Measurements from ENCODE around the gene IMPDH2.

The IMPDH2 gene

DNA sequence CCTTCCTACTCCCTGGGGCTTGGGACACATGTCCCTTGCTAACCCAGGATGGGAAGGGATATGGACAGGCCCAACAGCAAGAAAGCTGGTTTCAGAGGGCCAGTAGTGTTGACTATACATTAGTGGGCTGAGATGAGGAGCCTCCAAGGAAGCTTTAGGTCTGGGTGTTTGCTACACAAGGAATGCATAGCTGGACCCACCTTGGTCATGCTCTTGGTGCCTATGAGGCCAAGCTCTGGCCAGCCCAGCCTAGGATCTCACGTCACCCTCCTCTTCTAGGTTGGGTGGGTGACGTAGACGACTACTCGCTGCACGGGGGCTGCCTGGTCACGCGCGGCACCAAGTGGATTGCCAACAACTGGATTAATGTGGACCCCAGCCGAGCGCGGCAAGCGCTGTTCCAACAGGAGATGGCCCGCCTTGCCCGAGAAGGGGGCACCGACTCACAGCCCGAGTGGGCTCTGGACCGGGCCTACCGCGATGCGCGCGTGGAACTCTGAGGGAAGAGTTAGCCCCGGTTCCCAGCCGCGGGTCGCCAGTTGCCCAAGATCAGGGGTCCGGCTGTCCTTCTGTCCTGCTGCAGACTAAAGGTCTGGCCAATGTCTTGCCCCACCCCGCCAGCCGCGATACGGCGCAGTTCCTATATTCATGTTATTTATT lies 22.7 kb downstream of the IMPDH2 start:
- DNase-seq (ENCODE audit: low read depth) = peak; percentile 19
- TF ChIP-seq, protein P1, sequence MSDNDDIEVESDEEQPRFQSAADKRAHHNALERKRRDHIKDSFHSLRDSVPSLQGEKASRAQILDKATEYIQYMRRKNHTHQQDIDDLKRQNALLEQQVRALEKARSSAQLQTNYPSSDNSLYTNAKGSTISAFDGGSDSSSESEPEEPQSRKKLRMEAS (IDR thresholded peaks at IDR 0.05; ENCODE audit: low read depth, low read length) = no peak
- TF ChIP-seq, protein P2, sequence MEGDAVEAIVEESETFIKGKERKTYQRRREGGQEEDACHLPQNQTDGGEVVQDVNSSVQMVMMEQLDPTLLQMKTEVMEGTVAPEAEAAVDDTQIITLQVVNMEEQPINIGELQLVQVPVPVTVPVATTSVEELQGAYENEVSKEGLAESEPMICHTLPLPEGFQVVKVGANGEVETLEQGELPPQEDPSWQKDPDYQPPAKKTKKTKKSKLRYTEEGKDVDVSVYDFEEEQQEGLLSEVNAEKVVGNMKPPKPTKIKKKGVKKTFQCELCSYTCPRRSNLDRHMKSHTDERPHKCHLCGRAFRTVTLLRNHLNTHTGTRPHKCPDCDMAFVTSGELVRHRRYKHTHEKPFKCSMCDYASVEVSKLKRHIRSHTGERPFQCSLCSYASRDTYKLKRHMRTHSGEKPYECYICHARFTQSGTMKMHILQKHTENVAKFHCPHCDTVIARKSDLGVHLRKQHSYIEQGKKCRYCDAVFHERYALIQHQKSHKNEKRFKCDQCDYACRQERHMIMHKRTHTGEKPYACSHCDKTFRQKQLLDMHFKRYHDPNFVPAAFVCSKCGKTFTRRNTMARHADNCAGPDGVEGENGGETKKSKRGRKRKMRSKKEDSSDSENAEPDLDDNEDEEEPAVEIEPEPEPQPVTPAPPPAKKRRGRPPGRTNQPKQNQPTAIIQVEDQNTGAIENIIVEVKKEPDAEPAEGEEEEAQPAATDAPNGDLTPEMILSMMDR (IDR thresholded peaks at IDR 0.05; ENCODE audit: low read depth, low read length) = no peak
- no peak for TF ChIP-seq POLR2A (IDR thresholded peaks at IDR 0.05; ENCODE audit: extremely low read depth, insufficient read length)
- TF ChIP-seq MYC (IDR thresholded peaks at IDR 0.05; ENCODE audit: low read depth, low read length) = no peak
- H3K4me3 ChIP-seq (ENCODE audit: low read depth, low read length) = peak overlapping the region; percentile 80

DNA sequence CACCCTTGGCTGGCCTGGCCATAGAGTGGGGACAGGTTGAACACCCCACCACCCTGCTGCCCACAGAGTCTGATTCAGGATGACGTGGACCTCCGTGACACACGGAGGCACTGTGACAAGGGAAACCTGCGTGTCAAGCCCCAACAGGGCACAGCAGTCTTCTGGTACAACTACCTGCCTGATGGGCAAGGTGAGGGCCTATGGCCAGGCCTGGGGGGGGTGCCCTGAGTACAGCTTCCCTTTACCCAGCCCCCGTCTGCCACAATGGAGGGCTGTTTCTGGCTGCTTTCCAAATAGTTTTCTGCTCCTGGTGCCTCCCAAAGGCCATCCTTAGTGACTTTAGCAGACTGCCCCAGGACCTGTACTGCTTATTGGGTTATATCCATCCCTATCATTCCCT lies 23.2 kb downstream of the IMPDH2 start:
- no peak for DNase-seq (ENCODE audit: low read depth)
- TF ChIP-seq MYC (IDR thresholded peaks at IDR 0.05; ENCODE audit: low read depth, low read length) (no peak), POLR2A (IDR thresholded peaks at IDR 0.05; ENCODE audit: extremely low read depth, insufficient read length) (no peak)
- TF ChIP-seq, protein P2 (IDR thresholded peaks at IDR 0.05; ENCODE audit: low read depth, low read length) = no peak
- TF ChIP-seq, protein P1 (IDR thresholded peaks at IDR 0.05; ENCODE audit: low read depth, low read length) = no peak
- no peak overlapping the region for H3K4me3 ChIP-seq (ENCODE audit: low read depth, low read length)

DNA sequence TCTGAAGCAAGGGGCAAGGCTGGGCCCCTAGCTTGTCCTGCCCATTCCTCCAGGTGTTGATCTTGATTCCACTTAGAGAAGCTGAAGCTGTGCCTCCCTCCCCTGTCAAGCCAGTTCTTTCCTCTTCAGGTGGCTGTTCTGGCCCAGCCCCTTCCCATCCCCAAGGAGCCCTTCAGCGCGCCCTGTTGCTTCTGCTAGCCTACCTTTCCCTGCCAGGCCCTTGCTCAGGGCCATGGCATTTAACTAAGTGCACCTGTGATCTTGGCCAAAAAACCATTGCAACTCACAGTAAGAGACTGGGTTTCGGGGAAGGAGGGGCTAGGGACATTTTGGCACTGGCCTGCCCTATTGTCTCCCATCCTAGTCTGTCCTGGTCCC lies 23.9 kb downstream of the IMPDH2 start:
- TF ChIP-seq MYC (IDR thresholded peaks at IDR 0.05; ENCODE audit: low read depth, low read length) (no peak), POLR2A (IDR thresholded peaks at IDR 0.05; ENCODE audit: extremely low read depth, insufficient read length) (no peak)
- TF ChIP-seq, protein P2 (IDR thresholded peaks at IDR 0.05; ENCODE audit: low read depth, low read length) = no peak
- TF ChIP-seq, protein P1 (IDR thresholded peaks at IDR 0.05; ENCODE audit: low read depth, low read length) = no peak
- H3K4me3 ChIP-seq (ENCODE audit: low read depth, low read length) = no peak overlapping the region
- no peak for DNase-seq (ENCODE audit: low read depth)

DNA sequence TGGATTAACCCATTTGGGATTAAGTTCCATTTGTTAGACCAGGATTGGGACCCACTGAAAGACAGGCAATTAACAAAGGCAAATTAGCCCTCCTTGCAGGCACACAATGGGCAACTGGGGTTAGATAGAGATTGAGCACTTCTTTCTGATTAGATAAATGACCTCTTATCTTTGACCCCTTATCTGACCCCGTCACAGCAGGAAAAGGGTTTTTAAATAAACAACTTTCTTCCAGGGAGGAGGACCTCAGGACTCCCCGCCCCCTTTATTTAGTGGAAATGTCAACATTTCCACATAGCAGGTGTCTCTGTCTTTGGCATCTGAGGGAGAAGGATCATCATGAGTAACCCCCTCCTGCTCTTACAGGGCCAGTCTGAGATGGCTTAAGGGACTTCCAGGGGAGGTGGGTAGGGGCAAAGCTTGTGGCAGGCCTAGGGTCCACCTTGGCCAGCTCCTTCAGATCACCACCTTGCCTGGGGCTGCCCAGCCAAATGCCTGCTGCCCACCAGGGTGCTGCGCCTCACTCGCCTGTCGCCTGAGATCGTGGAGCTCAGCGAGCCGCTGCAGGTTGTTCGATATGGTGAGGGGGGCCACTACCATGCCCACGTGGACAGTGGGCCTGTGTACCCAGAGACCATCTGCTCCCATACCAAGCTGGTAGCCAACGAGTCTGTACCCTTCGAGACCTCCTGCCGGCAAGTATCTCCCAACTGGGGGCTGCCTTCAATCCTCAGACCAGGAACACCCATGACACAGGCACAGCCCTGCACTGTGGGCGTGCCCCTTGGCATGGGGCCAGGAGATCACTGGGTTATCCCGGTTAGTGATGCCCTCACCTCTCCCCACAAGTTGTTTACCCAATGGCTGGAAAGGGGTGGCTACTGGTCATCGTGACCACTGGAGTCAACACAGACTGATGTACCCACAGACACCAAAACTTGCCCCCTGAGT lies 24.6 kb downstream of the IMPDH2 start:
- no peak for DNase-seq (ENCODE audit: low read depth)
- TF ChIP-seq POLR2A (IDR thresholded peaks at IDR 0.05; ENCODE audit: extremely low read depth, insufficient read length) (no peak), MYC (IDR thresholded peaks at IDR 0.05; ENCODE audit: low read depth, low read length) (no peak)
- TF ChIP-seq, protein P2 (IDR thresholded peaks at IDR 0.05; ENCODE audit: low read depth, low read length) = no peak
- TF ChIP-seq, protein P1 (IDR thresholded peaks at IDR 0.05; ENCODE audit: low read depth, low read length) = no peak
- H3K4me3 ChIP-seq (ENCODE audit: low read depth, low read length) = no peak overlapping the region

DNA sequence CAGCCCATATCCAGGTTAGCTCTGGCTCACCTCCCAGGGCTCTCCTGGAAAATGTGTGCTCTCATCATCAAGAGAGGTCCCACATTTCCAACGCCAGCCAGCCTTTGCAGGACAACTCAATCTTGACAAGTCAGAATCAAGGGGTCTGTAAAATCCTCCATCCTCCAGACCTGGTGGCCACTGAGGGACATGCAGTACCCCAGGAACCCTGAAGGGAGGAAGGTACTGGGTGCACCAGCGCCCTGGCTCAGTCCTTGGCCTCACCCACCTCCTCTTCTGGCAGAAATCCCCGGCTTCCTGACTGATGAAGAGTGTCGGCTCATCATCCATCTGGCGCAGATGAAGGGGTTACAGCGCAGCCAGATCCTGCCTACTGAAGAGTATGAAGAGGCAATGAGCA lies 28.0 kb downstream of the IMPDH2 start:
- DNase-seq (ENCODE audit: low read depth) = no peak
- TF ChIP-seq POLR2A (IDR thresholded peaks at IDR 0.05; ENCODE audit: extremely low read depth, insufficient read length) (no peak), MYC (IDR thresholded peaks at IDR 0.05; ENCODE audit: low read depth, low read length) (no peak)
- TF ChIP-seq, protein P1 (IDR thresholded peaks at IDR 0.05; ENCODE audit: low read depth, low read length) = no peak
- TF ChIP-seq, protein P2 (IDR thresholded peaks at IDR 0.05; ENCODE audit: low read depth, low read length) = no peak
- no peak overlapping the region for H3K4me3 ChIP-seq (ENCODE audit: low read depth, low read length)

Data from NB4 (cell line).